KBM-7 (cell line): ENCODE data around the gene ADCY5.

ENCODE experiments used
- DNase-seq: peaks from one replicate; pipeline ENCODE4 v3.0.0-alpha.2; 2015
- in situ Hi-C: fragments of 300-500 bp; cut with MboI; formaldehyde crosslinking; loops from 2 replicates; pipeline ENCODE4 v1.14.3; 2020; ENCODE audit warnings: low sequenced_read_pairs, low pct_unique_long_range_greater_than_20kb, mixed read lengths

ADCY5 gene

DNA sequence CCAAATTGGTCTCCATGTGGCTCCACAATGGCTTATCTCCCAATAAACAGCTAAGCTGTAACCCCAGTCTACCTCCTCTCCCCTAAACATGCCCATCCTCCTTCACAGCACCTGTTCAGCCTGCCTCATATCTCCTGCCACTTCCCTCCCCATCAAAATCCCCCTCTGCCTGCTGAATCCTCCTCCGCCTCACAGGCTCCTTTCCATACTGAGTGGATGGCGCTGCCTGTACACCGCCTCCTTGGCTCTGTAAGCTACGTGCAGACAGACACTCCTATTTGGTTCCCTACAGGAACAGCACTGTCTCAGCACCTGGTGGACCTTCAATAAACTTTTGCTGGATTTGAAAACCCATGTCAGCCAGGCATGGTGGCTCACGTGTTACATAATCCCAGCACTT is 53.7 kb downstream of the ADCY5 start:
- no peak for DNase-seq
- in situ Hi-C loops, result no loop called here

DNA sequence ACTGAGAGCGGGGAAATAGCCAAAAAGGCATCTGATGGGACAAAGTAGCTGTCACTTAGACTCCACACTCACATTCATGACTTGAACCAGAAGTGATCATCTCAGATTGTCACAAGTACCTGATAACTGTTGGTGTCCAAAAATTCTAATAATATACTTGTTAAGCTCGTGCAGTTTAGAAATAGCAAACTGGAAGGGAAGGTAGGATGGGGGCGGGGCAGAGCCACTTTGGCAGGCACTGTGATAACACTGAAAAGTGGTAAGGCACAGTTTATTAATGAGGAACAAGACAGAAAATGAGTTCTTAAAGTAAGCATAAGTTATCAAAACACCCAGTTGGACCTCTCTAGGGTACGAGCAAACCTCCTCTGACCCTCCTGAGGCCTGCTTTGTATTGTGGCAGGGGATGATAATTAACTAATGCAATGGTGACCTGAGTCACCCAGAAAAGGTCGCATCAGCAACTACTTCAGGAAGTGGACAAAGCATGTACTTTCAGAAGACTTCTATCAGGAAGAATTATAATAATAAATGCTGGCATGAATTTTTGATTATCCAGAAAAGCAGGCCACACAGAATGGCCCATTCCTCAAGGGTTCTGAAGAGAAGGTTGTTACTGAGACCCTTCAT is 54.4 kb downstream of the ADCY5 start:
- in situ Hi-C loops, result no loop called here
- DNase-seq, result no peak

- DNase-seq, result no peak
- in situ Hi-C loops, result no loop called here
These were observed 55.8 kb downstream of the ADCY5 start for GRCh38 chr3:123392871-123393620.

GRCh38 chr3:123392368-123392767 is 56.5 kb downstream of the ADCY5 start:
- in situ Hi-C loops, result no loop called here
- DNase-seq, result no peak

- in situ Hi-C loops, result no loop called here
- no peak for DNase-seq
These were observed 57.9 kb downstream of the ADCY5 start for GRCh38 chr3:123390865-123391600.

GRCh38 chr3:123389628-123389918 is 59.3 kb downstream of the ADCY5 start:
- in situ Hi-C loops, result no loop called here
- DNase-seq, result no peak

GRCh38 chr3:123388811-123389627 is 59.9 kb downstream of the ADCY5 start:
- in situ Hi-C loops, result no loop called here
- DNase-seq, result no peak

GRCh38 chr3:123388042-123388441 is 60.8 kb downstream of the ADCY5 start:
- in situ Hi-C loops, result no loop called here
- no peak for DNase-seq

- no peak for DNase-seq
- in situ Hi-C loops, result no loop called here
These were observed 61.4 kb downstream of the ADCY5 start for GRCh38 chr3:123387532-123387931.

DNA sequence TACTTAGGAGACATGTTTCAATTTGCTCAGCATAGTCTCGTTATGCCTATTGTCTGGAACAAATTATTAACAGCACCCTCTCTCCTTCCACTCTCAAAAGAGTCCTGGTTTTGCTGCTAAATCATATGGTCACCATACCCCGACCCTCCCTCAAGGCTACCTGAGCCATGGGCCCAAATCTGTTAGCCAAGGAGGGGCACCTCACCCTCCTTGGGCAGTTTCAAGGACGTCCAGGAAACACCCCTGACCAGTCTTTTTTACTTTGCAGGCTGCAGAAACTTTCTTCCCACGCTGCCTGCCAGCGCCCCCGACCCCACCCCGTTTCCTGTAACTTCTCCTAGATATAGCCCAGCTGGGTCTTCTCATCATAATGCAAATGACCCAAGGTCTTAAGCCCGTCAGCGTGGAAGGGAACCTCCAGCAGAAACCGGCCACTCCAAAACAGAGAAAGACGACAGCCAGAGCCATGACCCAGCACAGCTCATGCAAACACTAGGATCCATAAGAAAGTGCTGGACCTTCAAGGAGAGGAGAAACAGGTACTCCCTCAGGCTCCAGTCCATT is 62.3 kb downstream of the ADCY5 start:
- no peak for DNase-seq
- in situ Hi-C loops, result no loop called here

- DNase-seq, result no peak
- in situ Hi-C loops, result no loop called here
These were observed 62.9 kb downstream of the ADCY5 start for GRCh38 chr3:123385981-123386380.

- in situ Hi-C loops, result no loop called here
- DNase-seq, result no peak
These were observed 63.4 kb downstream of the ADCY5 start for GRCh38 chr3:123385499-123385898.

DNA sequence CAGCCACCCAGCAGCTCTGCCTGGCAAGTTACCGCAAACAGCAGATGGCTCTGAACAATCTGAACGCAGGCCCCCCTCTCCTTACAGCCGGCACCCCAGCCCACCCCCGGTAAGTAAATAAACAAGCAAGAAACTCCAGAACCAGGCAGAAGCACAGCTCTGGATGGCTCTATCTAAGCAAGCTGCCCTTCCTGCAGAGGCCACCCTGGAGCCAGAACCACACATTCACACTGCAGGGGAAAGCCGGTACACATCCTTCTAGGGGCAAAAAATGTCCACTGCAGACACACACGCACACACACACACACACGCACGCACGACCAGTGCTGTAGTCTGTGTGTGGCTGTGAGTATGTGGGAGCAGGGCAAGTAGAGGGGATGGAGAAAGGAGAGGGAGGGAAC is 63.9 kb downstream of the ADCY5 start:
- no peak for DNase-seq
- in situ Hi-C loops, result no loop called here

GRCh38 chr3:123384256-123384655 is 64.6 kb downstream of the ADCY5 start:
- in situ Hi-C loops, result no loop called here
- no peak for DNase-seq

GRCh38 chr3:123383091-123384053 is 65.5 kb downstream of the ADCY5 start:
- no peak for DNase-seq
- in situ Hi-C loops, result no loop called here

- no peak for DNase-seq
- in situ Hi-C loops, result no loop called here
These were observed 68.6 kb downstream of the ADCY5 start for GRCh38 chr3:123380261-123380660.

- in situ Hi-C loops, result no loop called here
These were observed 69.7 kb downstream of the ADCY5 start for GRCh38 chr3:123379041-123379830.

More at GRCh38 chr3:123379041-123379830, 69.7 kb downstream of the ADCY5 start:
- DNase-seq, result no peak
